Upper lobe of right lung (tissue), 1 donor: Measurements from ENCODE around the gene ATP2A2. TPM values are rescaled to one million over a fixed set of nuclear protein-coding genes. Genes with fewer than 3 reads are reported as not detected.

ENCODE experiments used
- ATAC-seq: fragments of 200-7000 bp; cut with Tn5 transposase; one replicate; pipeline ENCODE4 v1.9.1; 2020; ENCODE audit warnings: mild to moderate bottlenecking, moderate library complexity
- DNase-seq: peaks from one replicate; pipeline ENCODE4 v3.0.0-alpha.2; 2020
- H3K27ac ChIP-seq: fragments of 200-600 bp; one replicate; pipeline ENCODE4 v1.8.0; 2022
- H3K27me3 ChIP-seq: fragments of 200-600 bp; one replicate; pipeline ENCODE4 v1.8.0; 2022; ENCODE audit warnings: mild to moderate bottlenecking
- H3K36me3 ChIP-seq: fragments of 200-600 bp; one replicate; pipeline ENCODE4 v1.8.0; 2022
- H3K4me1 ChIP-seq: fragments of 200-600 bp; one replicate; pipeline ENCODE4 v1.8.0; 2022
- H3K4me3 ChIP-seq: fragments of 200-600 bp; one replicate; pipeline ENCODE4 v1.8.0; 2022; ENCODE audit warnings: mild to moderate bottlenecking
- H3K9me3 ChIP-seq: fragments of 200-600 bp; one replicate; pipeline ENCODE4 v1.8.0; 2022
- CTCF ChIP-seq: fragments of 200-600 bp; IDR thresholded peaks from one replicate; pipeline ENCODE4 v1.8.0; 2022; ENCODE audit warnings: antibody characterized with exemption
- intact Hi-C: fragments of 100-400 bp; cut with DNase I; formaldehyde crosslinking; loops from one replicate; pipeline ENCODE4 v1.11.0; 2022
- total RNA-seq: library from RNA; stranded (reverse); fragmentation: NEBNext Ultra II Directional; extraction: Animal tissue kit (Norgen Biotek cat#: 25700); gene quantifications from one replicate; pipeline ENCODE4 v1.2.1, GENCODE V29; 2021
- donor health status: DM: no; HTN: yes; CAD: no; lungs with severe emphysema.

Gene ATP2A2
- total RNA-seq, 1 donor from 2014 or later: 173 TPM

- ATAC-seq (peak; percentile 76), DNase-seq (no peak)
- intact Hi-C loops: no loop called here
- no peaks in the 10 kb centered on the region for H3K27me3 ChIP-seq
- no peaks in the 10 kb centered on the region for H3K9me3 ChIP-seq
- TF ChIP-seq CTCF: no peak
- H3K27ac ChIP-seq: peak overlapping the region; percentile 21
- peaks cover 17% of the 10 kb centered on the region for H3K36me3 ChIP-seq
- peaks cover 48% of the 10 kb centered on the region for H3K4me1 ChIP-seq
- no peak overlapping the region for H3K4me3 ChIP-seq
Measured at GRCh38 chr12:110316861-110317260, 35.8 kb downstream of the ATP2A2 start.

- H3K4me3 ChIP-seq: no peak overlapping the region
- peaks cover 40% of the 10 kb centered on the region for H3K4me1 ChIP-seq
- H3K36me3 ChIP-seq: peaks cover 18% of the 10 kb centered on the region
- no peaks in the 10 kb centered on the region for H3K9me3 ChIP-seq
- TF ChIP-seq CTCF: no peak
- intact Hi-C loops: no loop called here
- ATAC-seq (no peak), DNase-seq (no peak)
- no peaks in the 10 kb centered on the region for H3K27me3 ChIP-seq
- no peak overlapping the region for H3K27ac ChIP-seq
Measured at GRCh38 chr12:110317911-110318310, 36.9 kb downstream of the ATP2A2 start.

- no peaks in the 10 kb centered on the region for H3K9me3 ChIP-seq
- no peak for TF ChIP-seq CTCF
- H3K4me1 ChIP-seq: peaks cover 28% of the 10 kb centered on the region
- no peaks in the 10 kb centered on the region for H3K27me3 ChIP-seq
- no peak overlapping the region for H3K27ac ChIP-seq
- intact Hi-C loops: no loop called here
- peaks cover 41% of the 10 kb centered on the region for H3K36me3 ChIP-seq
- DNase-seq (no peak), ATAC-seq (no peak)
- no peak overlapping the region for H3K4me3 ChIP-seq
Measured at GRCh38 chr12:110320550-110320949, 39.5 kb downstream of the ATP2A2 start.

GRCh38 chr12:110329710-110330109, 48.7 kb downstream of the ATP2A2 start:
- peaks cover 96% of the 10 kb centered on the region for H3K36me3 ChIP-seq
- no peaks in the 10 kb centered on the region for H3K9me3 ChIP-seq
- ATAC-seq (no peak), DNase-seq (no peak)
- no peak for TF ChIP-seq CTCF
- no peaks in the 10 kb centered on the region for H3K27me3 ChIP-seq
- H3K4me1 ChIP-seq: no peaks in the 10 kb centered on the region
- no peak overlapping the region for H3K4me3 ChIP-seq
- no peak overlapping the region for H3K27ac ChIP-seq
- intact Hi-C loops: no loop called here

- no peak for TF ChIP-seq CTCF
Measured at GRCh38 chr12:110330124-110330523, 49.1 kb downstream of the ATP2A2 start.

GRCh38 chr12:110330544-110330943, 49.5 kb downstream of the ATP2A2 start:
- ATAC-seq (peak; percentile 43), DNase-seq (no peak)
- intact Hi-C loops: no loop called here
- Histone ChIP-seq H3K4me3 (no peak overlapping the region), H3K36me3 (peaks cover 98% of the 10 kb centered on the region), H3K27ac (no peak overlapping the region), H3K27me3 (no peaks in the 10 kb centered on the region), H3K9me3 (no peaks in the 10 kb centered on the region), H3K4me1 (no peaks in the 10 kb centered on the region)
- no peak for TF ChIP-seq CTCF

More at GRCh38 chr12:110330124-110330523, 49.1 kb downstream of the ATP2A2 start:
- Histone ChIP-seq H3K27me3 (no peaks in the 10 kb centered on the region), H3K4me3 (no peak overlapping the region), H3K36me3 (peaks cover 98% of the 10 kb centered on the region), H3K9me3 (no peaks in the 10 kb centered on the region), H3K27ac (no peak overlapping the region), H3K4me1 (no peaks in the 10 kb centered on the region)
- DNase-seq (no peak), ATAC-seq (no peak)
- intact Hi-C loops: no loop called here
